Limb (tissue), 2 donors: ENCODE measurements around the gene WIPF3.
"Not testable (repeated sequence)": the region's sequence is repeated elsewhere in the genome, so short reads cannot be mapped to it uniquely, and the experiment has no call there.

Experiments used
- DNase-seq, 2 donors: peaks; one replicate each; pipeline ENCODE4 v3.0.0-alpha.2; 2016; ENCODE audit errors: extremely low spot score in 2 of 2

Gene WIPF3

DNA sequence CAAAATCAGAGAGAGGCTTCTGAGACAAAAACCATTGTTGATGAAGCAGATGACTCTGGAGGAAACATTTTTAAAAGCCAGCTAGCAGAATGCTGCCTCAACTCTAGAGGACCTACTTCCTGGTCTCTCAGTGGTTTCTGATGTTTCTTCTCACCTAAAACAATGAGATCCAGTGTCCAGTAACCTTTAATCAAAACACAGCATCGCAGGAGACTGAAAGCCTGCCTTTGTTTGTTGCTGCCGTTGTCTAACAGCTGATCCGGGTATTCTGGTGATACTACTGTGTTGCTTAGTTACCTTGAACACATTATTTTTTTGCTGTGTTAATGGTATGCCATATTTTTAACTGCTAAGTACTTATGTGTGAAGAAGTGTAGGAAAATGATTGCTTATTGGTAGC, 70.9 kb downstream of the WIPF3 start:
- DNase-seq = no peak

DNA sequence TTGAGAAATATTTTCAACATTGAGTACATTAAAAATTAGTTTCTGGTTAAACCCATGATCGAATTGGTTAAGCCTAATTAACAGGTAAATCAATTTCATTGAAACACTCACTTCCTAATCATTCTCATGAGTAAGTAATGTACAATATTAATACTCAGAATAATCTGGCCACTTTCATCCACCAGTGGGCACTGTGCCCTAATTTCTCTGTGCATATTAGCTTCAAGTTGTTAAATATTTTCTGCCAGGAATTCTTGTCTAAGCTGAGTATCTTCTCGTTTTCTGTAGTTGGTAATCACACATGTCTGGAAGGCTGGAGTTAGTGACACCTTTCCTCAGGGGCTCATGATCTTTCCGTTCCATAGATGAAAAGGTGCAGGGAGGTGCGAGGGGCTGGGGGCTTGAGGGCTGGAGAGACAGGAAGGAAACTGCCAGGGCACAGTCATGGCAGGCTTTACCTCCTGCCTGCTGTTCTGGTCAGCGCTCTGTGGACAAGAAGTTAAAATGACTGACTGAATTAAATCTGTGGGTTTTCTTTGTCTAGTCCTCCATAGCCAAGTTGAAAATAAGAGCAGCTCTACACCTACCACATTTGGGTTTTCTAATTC, 71.9 kb downstream of the WIPF3 start:
- DNase-seq = peak; percentile 53 to 54

DNA sequence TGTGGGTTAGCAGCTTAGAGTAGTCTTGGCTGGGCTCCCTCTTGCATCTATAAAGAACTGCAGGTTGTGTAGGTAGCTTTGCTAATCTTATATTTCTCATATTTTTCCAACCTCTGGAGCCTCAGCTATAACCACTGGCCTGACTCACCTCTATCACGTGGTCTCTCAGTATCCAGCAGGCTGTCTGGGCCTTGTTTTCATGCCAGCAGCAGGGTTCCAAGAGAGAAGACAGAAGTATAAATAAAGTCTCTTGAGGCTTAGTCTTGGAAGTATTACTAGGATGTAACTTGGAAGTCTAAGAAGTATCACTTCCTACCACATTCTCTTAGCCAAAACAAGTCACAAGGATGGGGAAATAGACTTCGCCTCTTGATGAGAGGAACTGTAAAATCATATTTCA, 73.3 kb downstream of the WIPF3 start:
- DNase-seq = no peak

DNA sequence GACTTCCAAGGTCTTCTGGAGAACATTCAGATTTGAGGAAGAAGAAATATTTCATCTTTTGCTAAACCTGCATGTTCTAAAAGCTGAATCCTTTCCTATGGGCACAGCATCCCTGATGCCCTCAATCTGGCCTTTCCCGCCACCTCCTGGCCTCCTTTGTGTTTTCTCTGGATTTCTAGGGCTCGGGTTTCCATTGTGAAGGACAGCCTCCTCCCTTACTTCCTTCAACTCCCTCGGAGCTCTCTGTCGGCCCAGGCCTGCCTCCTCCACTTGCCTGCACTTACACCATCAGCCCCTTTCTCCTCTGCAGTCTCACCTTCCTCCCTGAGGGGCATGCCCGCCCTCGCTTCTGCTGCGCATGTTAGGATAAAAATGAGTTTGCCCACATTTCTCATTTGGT, 75.4 kb downstream of the WIPF3 start:
- DNase-seq = no peak

DNA sequence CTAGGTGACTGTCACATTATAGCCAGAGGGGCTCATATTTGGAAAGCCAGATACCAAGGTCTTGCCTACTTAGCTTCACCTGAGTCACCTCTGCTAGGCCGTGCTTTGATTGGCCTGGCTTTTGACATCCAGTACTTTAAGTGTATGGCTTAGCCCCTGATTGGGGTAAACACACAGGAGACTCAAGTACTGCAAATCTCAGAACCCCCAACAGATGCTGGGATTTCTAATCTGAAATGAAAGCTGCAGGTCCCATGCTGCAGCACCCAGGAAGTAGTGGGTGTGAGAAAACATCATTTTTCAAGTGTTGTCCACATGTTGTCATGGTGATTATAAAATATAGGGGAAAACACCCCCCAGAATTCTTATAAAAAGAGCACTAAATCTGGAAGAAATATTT, 76.2 kb downstream of the WIPF3 start:
- no peak for DNase-seq

DNA sequence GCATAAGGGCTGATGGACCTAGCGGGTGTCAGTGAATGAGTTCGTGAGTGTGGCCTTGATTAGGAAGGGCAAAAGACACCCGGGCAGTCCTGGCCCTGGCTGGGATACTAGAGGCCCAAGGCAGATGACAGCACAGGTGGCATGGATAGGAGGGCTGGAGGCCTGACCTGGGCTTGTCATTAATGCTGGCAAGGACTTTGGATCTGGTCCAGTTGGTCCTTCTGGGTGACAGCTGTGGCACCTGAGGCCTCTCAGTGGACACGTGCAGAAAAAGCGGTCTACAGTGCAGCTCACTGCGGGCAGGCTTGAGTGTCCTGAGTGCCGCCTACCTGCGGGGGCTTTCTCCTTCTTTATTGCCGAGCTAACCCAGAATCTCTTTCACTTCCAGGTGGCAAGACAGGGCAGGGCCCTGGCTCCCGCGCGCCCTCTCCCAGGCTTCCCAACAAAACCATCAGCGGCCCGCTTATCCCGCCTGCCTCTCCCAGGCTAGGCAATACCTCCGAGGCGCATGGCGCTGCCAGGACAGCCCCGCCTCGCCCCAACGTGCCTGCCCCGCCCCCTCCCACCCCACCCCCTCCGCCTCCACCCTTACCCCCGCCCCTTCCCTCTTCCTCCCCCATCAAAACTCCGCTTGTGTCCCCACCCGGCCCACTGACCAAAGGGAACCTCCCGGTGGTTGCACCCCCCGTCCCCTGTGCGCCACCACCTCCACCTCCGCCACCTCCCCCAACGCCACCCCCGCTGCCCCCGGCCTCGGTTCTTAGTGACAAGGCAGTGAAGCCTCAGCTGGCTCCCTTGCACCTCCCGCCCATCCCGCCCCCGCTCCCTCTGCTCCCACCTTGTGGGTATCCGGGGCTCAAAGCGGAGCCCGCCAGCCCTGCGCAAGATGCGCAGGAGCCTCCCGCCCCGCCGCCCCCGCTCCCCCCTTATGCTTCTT, 77.4 kb downstream of the WIPF3 start:
- DNase-seq = peak in 1 of 2 donors; percentile 60

DNA sequence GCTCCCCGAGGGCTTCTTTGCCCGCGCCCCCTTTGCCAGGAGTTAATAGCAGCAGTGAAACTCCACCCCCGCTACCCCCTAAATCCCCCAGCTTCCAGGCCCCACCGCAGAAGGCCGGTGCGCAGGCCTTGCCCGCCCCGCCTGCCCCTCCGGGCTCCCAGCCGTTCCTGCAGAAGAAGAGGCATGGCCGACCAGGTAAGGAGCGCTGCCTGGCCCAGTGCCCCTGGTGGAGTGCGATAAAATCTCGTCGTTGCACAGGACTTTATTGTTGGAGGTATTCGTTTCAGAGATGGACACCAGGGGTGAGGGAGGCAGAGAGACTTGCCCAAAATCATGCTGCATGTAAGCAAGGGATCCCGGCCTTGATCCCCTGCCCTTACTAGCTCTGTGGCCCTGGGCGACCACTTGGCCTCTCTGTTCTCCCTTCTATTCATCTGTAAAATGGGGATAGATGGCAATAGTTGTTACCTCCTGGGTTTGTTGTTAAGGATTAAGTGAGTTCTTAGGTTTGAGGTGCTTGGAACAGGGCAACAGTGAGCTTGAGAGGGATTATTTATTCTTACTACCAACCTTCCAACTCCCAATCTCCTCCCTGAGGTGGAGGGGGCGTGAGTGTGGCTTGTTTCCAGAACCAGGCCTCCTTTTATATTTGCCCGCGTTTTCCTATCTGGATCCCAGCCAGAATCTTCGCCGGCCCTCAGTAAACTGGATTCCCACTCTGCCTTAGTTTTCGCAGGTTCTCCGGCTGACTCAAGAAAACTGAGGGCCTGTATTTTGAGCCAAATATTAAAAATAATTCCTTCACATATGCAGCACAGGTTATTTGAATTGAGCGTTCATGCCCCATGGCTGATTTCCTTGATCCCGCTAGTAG, 78.3 kb downstream of the WIPF3 start:
- DNase-seq = peak; percentile 18 to 65

DNA sequence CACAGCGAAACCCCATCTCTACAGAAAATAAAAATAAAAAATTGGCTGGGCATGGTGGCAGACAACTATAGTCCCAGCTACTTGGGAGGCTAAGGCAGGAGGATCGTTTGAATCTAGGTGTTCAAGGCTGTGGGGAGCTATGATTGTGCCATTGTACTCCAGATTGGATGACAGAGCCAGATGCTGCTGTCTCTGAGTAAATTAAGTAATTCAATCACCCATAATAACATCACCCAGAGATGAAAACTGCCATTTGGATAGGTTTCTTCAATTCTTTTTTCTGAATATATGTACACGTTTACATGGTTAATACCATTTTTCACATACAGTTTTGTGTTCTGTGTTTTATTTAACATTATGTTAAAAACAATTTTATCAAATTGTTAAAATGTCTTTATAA, 79.3 kb downstream of the WIPF3 start:
- DNase-seq = no peak

DNA sequence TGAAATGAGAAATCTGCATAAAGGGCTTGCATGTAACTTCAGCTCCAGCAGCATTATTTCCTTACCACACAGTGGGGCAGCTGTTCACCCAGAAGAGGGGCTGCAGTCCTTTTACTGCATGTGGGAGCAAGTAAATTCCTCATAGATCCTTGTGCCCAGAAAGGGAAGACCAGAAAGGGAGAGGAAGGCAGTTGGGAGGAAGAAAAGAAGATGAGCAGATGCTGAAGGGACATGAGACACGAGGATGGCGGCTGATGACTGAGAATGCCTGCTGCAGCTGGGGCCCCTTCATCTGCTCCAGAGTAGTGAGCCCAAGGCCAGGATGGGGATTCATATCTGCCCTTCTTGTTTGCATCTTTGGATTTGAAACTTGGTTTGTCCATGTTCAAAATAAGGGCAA, 80.5 kb downstream of the WIPF3 start:
- no peak for DNase-seq

DNA sequence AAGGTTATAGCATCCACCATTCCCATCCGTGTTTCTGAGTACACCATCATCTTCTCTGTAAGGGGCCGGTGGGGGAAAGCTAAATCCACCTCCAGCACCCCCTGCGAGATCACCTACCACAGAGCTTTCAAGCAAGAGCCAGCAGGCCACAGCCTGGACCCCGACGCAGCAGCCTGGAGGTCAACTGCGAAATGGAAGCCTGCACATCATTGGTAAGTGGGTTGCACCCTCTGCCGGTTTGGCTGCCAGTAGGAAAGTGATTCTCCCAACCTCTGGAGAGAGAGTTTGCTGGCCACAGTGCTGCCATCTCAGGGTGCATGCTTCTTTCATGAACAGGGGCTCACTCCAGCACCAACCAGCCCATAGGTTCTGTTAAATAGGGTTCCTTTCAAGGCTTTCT, 81.7 kb downstream of the WIPF3 start:
- DNase-seq = no peak

DNA sequence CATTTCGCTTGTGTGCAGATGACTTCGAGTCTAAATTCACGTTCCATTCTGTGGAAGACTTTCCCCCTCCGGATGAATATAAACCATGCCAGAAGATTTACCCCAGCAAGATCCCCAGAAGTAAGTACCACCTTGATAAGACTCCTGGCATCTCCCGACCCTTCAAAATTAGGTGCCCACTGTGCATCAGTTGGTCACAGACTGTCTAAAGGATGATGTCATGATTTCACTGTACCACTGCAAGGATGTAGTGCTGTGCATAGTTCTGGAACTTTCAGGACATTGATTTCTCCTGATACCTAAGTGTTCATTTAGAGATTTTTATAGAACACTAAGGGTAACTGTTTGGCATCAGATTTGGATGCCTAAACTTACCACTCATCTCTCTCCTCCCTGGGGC, 83.0 kb downstream of the WIPF3 start:
- DNase-seq = no peak

DNA sequence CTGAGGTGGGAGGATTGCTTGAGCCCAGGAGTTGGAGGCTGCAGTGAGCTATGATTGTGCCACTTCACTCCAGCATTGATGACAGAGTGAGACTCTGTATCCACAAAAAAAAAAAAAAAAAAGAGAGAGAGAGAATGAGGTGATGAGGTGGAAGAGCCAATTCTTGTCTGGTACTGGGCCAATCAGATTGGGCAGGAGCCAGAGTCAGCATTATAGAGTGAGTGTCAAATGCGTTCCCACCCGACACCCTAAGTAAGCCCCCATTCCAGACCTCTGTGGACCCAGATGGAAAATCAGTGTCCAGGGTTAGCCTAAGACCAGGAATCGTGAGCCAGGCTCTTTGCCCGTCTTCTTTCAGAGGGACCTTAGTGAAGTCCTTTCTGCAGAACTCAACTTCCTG, 83.9 kb downstream of the WIPF3 start:
- no peak for DNase-seq

DNA sequence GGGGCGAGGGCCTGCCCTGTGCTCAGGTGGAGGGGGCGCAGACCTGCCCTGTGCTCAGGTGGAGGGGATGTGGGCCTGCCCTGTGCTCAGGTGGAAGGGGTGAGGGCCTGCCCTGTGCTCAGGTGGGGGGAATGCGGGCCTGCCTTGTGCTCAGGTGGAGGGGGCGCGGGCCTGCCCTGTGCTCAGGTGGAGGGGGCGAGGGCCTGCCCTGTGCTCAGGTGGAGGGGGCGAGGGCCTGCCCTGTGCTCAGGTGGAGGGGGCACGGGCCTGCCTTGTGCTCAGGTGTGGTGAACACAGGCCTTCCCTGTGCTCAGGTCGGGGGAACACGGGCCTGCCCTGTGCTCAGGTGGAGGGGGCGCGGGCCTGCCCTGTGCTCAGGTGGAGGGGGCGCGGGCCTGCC, 84.5 kb downstream of the WIPF3 start:
- DNase-seq = not testable (repeated sequence)

DNA sequence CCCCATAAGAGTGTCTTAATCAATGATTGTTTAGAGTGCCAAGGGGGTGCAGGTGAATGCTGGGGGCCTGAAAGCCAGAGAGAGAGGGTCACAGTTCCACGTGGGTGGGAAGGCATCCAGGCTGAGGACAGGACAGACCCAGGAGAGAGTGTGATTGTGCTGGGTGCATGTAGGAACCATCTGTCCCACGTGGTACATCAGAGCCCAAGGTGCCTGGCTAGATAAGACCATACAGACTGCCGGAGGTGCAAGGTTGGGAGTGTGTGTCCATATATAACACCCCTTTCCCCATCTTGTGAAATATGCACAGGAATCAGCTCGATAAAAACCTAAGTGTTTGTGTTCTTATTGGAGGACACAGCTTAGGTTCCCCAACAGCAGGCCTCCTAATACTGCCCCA, 85.5 kb downstream of the WIPF3 start:
- no peak for DNase-seq

DNA sequence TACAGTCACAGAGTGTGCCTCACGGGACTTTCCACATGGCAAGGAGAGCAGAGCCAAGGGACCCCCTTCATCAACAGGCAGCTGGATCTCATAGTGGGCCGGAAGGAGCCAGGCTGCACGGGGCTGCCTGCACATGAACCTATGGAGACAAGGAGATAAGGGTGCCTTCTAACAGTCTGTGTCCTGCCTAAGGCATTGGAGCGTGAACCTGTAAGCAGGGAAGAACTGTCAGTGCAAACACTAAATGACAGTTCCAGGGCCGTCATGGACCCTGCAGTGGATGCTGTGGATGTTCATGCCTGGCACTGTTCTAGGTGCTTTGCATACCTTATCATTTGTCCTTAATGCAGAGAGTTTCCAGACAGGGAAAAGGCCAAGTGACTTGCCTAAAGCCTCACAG, 85.9 kb downstream of the WIPF3 start:
- DNase-seq = no peak

DNA sequence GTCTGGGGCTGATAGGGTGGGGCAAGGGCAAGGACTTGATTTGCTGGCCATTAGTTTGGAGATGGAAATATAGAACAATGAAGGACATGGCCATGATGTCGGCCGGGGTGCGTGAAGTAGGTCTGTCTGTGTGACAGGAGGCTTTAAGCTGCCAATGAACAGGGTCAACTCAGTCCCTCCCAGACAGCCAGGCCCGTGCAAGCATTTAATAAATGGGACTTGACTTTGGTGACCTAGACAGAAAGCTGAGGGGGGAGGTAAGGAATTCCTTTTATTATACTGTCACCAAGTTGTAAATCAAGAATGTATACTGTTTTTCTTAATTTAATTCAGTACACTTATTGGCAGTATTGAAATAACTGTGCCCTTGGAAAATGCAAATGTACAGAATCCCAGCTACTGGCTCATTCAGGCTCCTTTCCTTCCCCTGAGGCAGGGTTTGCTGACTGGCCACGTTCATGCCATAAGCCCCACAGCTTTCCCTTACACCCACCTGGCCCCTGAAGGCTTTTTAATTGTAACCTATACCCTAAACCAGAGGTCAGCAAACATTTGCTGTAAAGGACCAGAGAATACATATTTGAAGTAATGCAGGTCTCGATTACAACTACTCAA, 87.2 kb downstream of the WIPF3 start:
- no peak for DNase-seq

DNA sequence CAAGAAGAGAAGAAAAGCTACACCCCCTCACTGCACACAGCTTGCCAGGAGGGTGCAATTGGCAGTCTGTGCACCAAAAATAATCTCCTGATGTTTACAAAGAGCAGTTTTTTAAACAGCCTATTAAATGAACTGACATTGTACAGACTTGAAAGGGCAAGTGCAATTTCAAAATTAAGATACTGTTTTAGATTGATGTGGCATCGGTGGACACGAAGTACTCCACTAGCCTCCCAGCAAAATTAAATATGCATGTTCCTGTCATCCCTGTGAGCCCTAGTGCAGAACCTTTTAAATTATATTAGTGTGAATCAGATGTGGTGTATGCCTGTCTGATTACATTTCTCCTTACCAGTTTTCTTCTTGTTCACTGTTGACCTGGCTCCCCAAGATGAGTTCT, 87.9 kb downstream of the WIPF3 start:
- DNase-seq = no peak

DNA sequence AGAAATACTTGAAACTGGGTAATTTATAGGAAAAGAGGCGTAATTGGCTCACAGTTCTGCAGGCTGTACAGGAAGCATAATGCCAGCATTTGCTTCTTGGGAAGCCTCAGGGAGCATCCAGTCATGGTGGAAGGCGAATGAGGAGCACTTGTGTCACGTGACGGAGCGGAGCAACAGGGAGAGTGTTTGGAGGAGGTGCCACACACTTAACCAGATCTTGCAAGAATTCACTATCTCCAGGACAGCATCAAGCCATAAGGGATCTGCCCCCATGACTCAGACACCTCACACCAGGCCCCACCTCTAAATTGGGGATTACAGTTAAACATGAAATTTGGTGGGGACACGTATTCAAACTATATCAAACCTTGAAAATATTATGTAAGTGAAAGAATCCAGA, 89.3 kb downstream of the WIPF3 start:
- DNase-seq = no peak

DNA sequence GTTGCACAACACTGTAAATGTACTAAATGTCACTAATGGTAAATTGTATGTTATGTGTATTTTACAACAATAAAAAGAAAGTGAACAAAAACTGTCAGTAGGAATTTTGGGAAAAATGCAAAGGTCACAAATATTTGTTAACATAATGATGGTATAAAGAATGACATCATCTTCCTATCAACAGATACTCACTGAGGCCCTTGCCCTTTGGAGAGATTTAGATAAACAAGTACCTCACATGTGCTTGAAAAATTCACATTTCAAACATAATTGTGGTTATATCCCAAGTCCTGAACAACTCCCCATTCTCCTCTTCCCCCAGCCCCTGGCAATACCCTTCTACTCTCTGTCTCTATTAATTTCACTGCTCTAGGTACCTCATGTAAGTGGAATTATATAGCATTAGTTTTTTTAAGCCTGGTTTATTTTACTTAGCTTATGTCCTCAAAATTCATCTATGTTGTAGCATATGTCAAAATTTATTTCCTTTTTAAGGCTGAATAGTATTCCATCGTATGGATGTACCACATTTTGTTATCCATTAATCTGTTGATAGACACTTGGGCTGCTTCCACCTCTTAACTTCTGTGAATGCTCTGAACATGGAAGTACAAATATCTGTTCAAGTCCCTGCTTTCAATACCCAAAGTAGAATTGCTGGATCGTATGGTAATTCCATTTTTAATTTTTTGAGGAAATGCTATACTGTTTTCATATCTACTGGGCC, 90.5 kb downstream of the WIPF3 start:
- no peak for DNase-seq

DNA sequence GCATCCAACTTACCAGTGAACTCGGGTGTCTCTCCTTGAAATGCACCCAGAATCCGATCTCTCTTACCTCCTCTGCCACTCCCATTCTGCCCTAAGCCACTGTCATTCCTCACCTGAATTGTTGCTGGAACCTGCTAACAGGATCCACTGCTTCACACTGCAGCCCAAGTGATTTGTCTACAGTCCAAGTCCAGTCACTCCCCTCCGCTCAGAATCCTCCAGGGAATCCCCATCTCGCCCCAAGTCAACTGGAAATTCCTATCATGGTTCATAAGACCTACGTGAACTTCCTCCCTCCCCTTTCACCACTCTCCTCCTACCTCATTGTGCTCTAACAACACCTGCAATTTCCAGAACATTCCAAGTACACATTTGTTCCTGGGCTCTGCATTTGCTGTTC, 92.0 kb downstream of the WIPF3 start:
- no peak for DNase-seq

DNA sequence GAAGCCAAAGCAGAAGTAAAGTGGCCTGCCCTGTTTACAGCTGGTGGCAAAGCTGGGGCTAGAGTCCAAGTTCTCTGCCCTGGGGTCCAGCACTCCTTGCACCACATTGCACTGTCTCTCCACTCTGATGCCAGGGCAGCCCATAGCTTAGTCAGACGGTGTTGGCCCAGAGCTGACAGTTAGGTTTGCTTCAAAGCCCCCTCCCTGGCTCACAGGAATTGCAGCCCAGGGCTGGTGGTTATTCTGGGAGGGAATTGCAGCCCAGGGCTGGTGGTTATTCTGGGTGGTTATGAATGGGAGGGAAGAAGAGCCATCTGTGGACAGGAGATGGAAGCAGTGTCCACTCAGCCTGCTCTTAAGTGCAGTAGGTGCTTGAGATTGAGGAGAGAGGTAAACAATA, 94.4 kb downstream of the WIPF3 start:
- no peak for DNase-seq
